ENCODE measurements around the gene AGAP5.

Gene AGAP5

DNA sequence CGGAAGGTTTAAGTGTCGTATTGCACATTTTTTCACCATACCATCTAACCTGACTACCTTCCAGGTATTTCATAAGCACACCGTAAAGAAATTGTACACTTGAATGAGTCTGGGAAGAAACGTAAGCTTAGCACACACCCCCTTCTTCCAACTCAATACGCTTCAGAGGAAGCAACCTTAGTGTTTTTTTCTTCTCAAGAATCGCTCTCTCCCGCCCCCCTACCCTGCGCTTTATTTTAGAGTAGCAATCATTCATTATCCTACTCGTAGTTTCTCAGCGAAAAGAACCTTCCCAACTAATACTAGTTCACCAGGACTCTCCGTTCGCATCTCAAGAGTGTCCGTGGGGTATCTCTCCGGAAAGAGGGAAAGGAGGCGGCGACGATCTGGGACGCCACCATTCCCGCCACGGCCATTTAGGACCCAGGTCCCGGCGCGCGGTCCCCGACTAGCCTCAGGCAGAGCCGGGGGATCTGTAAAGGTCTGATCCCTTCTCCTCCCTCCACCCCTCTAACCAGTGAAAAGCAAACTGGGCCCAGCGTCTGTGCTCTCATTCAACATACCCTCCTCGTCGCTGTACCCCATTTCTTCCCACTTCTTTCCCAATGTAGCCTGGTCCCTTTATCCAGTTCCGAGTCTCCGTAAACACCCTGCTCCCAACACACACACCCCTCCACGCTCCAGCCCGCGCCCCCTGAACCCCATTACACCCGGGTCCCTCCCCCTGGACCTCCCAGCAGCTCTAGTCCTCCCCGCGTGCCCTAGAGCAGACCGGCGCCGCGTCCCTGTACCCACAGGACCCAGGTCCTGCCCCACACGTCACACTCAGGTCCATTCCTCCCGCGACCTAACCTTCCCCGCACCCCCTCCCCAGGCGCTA, 72.7 kb downstream of the AGAP5 start:
- peak; percentile 31 for DNase-seq

All from DMS79 treated with DMSO at 0.1 percent for 48 hours (cell line).